ENCODE data around the gene OR10AG1.

DNA sequence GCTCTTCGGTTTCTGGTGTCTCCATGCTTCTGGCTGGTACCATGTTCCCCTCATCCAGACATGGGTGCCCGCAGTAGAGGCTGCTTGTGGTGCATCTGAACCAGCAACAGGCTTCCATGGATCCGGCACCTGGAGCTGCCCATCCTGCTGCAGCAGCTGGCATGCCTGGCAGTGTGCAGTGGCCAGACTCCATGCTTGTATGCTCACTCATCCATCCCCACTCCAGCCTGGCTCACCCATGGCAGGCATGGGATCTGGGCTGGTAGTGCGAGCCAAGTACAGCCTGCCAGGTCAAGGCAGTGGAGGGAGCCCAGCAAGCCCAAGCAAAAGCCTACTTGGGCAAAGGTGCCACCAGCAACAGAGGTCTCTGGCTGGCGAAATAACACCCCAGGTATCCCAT is 49.2 kb downstream of the OR10AG1 start:
- TF ChIP-seq EZH2 (IDR thresholded peaks at IDR 0.05; ENCODE audit: low read depth, unreplicated experiment) = no peak
- TF ChIP-seq, protein P1, sequence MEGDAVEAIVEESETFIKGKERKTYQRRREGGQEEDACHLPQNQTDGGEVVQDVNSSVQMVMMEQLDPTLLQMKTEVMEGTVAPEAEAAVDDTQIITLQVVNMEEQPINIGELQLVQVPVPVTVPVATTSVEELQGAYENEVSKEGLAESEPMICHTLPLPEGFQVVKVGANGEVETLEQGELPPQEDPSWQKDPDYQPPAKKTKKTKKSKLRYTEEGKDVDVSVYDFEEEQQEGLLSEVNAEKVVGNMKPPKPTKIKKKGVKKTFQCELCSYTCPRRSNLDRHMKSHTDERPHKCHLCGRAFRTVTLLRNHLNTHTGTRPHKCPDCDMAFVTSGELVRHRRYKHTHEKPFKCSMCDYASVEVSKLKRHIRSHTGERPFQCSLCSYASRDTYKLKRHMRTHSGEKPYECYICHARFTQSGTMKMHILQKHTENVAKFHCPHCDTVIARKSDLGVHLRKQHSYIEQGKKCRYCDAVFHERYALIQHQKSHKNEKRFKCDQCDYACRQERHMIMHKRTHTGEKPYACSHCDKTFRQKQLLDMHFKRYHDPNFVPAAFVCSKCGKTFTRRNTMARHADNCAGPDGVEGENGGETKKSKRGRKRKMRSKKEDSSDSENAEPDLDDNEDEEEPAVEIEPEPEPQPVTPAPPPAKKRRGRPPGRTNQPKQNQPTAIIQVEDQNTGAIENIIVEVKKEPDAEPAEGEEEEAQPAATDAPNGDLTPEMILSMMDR (conservative IDR thresholded peaks at IDR 0.05; ENCODE audit: low read depth in 2 of 2) = no peak
- TF ChIP-seq ZNF114 (CRISPR knock-in tag; IDR thresholded peaks at IDR 0.05) = no peak
- no peak for TF ChIP-seq POLR2AphosphoS5 (IDR thresholded peaks at IDR 0.05; ENCODE audit: low read depth)
- no peak for TF ChIP-seq JUNB (IDR thresholded peaks at IDR 0.05; ENCODE audit: unreplicated experiment)
- TF ChIP-seq CREB1 (CRISPR knock-in tag; IDR thresholded peaks at IDR 0.05; ENCODE audit: low read depth) = no peak
- TF ChIP-seq, protein P2, sequence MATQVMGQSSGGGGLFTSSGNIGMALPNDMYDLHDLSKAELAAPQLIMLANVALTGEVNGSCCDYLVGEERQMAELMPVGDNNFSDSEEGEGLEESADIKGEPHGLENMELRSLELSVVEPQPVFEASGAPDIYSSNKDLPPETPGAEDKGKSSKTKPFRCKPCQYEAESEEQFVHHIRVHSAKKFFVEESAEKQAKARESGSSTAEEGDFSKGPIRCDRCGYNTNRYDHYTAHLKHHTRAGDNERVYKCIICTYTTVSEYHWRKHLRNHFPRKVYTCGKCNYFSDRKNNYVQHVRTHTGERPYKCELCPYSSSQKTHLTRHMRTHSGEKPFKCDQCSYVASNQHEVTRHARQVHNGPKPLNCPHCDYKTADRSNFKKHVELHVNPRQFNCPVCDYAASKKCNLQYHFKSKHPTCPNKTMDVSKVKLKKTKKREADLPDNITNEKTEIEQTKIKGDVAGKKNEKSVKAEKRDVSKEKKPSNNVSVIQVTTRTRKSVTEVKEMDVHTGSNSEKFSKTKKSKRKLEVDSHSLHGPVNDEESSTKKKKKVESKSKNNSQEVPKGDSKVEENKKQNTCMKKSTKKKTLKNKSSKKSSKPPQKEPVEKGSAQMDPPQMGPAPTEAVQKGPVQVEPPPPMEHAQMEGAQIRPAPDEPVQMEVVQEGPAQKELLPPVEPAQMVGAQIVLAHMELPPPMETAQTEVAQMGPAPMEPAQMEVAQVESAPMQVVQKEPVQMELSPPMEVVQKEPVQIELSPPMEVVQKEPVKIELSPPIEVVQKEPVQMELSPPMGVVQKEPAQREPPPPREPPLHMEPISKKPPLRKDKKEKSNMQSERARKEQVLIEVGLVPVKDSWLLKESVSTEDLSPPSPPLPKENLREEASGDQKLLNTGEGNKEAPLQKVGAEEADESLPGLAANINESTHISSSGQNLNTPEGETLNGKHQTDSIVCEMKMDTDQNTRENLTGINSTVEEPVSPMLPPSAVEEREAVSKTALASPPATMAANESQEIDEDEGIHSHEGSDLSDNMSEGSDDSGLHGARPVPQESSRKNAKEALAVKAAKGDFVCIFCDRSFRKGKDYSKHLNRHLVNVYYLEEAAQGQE (IDR thresholded peaks at IDR 0.05; ENCODE audit: unreplicated experiment) = no peak

Data from GM23338 (cell line).